Renal cortex interstitium (tissue), 11 donors: Measurements from ENCODE around the gene SMIM38. TPM values are rescaled to one million over a fixed set of nuclear protein-coding genes. Genes with fewer than 3 reads are reported as not detected.
"Not testable (repeated sequence)": the region's sequence is repeated elsewhere in the genome, so short reads cannot be mapped to it uniquely, and the experiment has no call there.

Source experiments
- DNase-seq, 11 donors: peaks; one replicate each; pipeline ENCODE4 v3.0.0-alpha.2; 2013; ENCODE audit warnings: low read depth in 9 of 11, low spot score in 4 of 11; ENCODE audit errors: extremely low read depth in 1 of 11
- polyA plus RNA-seq, 3 donors: library from polyadenylated mRNA; unstranded; fragments of 120-200 nt; gene quantifications; one replicate each; pipeline ENCODE4 v1.2.1, GENCODE V29; 2013; ENCODE audit not compliant: insufficient read length in 3 of 3

Gene SMIM38
- polyA plus RNA-seq, 3 donors, result 0.51 to 1.4 (median 0.60) TPM

DNA sequence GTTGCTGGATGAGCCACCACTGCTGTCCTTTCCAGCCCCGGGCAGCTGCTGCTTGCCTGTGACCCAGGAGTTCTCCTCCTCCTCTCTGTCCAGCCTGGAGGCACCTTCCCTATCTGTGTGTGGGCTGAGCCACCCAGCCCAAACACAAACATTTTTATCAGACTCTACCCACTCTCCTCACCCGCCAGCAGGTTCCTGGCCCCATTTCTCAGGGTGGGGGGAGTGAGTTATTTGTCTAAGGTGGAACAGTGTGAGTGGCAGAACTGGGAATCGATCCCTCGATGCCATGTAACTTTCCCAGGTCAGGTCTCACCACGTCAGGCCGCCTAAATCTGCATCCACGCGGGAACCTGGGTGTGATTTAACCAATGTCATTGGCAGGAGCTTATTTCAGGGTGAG lies 20.8 kb upstream of the SMIM38 start:
- DNase-seq, result no peak

DNA sequence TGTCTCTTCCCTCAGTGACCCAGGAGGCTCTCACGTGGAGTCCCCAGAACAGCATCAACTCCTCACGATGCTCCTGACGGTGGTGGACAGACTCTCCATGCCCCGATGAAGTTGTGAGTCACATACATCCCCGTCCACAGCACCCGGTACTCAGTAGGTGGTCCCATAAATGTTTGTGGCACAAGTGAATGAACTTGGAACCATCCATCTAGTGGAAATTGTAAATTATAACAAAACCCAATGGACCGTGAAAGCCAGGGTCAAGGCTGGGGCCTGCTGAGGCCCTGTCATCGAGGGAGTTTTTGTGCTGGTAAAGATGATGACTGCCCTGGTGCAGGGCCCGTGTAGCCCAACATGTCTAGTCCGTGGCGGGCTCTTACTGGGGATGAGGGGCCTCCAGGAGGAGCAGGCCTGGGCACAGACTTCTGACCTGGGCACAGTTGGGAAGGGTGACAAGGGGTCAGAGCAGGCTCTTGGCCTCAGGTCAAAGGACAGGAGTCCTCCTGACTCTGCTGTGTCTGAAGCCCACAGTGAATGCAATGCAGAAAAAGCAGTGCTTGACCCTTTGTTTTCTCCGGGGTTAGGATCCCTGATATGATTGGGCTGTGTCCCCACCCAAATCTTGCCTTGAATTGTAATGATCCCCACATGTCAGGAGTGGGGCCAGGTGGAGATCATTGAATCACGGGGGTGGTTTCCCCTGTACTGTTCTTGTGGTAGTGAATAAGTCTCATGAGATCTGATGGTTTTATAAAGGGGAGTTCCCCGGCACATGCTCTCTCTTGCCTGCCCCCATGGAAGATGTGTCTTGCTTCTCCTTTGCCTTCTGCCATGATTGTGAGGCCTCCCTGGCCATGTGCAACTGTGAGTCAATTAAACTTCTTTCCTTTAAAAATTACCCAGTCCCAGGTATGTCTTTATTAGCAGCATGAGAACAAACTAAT lies 20.0 kb upstream of the SMIM38 start:
- no peak for DNase-seq

DNA sequence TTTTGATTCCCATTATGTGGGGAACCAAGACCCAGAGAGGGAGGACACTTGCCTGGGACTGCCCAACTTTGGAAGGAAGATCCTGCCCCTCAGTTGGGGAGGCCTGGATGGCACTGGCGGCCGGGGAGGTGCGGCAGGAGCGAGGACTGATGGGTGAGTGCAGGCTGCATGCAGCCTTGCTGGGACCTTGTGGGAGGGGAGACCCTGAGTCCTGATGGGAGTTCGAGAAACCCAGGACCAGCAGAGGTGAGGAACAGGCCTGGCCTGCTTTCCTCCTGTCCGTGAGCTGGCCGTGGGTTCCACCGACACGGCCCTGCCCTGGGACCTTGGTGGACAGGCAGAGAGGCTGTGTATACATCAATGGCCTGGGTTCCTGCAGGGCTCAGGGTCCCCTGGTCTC lies 19.3 kb upstream of the SMIM38 start:
- DNase-seq, result no peak

DNA sequence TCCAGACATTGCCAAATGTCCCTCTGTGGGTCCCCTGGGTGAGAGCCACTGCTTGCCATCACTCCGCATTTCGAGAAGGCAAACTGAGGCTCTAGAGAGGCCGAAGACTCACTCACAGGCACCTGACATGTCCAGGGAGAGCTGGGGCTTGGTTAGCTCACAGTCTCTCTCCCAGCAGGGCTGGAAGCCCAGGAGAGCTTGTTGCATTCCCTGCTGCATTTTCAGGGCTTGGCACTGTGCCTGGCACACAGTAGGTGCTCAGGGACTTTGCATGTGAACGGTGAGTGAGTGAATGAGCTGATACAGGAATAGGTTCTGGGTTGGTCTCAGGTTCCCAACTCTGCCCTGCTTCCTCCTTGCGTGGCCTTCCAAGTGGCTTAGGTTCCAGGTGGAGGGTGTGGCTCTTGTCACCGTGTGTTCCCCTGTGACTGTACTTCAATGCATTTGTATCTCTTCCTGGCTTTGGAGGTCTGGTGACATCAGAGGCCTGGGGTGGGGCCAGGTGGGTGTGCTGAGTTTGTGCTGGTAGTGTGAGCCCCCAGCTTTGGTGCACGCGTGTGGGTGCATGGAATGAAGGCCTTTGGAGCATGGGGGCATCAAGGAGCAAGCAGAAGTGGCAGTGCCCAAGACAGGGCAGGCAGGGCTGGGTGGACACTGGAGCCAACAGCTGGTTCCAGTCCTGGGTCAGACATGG lies 18.4 kb upstream of the SMIM38 start:
- DNase-seq, result no peak

DNA sequence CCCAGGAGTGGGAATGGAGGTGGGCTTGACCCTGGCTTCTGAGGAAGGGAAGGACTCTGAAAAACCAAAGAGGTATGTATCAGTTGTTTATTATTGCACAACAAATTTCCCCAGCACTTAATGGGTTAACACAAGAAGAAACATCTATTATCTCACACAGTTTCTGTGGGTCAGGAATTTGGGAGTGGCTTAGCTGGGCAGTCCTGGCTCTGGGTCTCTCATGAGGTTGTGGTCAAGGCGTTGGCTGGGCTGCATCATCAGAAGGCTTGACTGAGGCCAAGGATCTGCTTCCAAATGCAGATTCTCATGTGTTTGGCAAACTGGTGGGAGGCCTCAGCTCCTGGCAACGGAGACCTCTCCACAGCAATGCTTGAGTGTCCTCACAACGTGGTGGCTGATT lies 17.5 kb upstream of the SMIM38 start:
- no peak for DNase-seq

DNA sequence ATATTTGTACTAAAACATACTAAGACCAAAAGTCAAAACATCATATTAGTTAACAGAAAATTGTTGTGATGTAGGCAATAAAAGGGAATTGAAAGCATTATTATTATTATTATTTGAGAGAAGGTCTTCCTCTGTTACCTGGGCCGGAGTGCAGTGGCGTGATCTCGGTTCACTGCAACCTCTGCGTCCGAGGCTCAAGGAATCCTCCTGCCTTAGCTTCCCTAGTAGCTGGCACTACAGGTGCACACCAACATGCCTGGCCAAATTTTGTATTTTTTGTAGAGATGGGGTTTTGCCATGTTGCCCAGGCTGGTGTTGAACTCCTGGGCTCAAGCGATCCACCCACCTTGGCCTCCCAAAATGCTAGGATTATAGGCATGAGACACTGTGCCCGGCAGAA lies 15.6 kb upstream of the SMIM38 start:
- DNase-seq, result not testable (repeated sequence)

DNA sequence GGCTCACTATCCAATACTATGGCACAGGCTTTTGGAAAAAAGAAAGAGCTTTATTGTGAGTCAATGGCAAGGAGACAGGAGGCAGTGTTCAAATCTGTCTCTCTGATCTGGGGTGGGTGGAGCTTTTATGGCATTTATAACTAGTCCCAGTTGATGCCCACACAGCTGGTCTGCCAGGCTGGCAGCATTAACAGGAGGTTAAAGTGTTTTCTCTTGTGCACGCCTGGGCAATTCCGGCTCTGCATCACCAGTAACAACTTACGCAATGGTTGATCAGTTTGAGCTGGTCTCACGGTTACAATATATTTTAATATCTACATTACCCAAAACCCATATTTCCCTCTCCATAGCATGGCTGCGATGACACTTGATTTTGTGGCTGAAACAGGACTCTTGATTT lies 15.1 kb upstream of the SMIM38 start:
- no peak for DNase-seq

DNA sequence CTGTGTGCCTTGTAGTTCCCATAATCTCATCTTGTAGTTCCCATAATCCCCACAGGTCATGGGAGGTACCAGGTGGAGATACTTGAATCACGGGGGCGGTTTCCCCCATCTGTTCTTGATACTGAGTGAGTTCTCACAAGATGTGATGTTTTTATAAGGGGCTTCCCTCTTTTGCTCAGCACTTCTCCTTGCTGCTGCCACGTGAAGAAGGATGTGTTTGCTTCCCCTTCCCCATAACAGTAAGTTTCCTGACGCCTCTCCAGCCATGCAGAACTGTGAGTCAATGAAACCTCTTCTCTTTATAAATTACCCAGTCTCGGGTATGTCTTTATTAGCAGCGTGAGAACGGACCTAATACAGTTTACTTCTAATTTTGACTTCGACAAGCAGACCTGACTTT lies 14.0 kb upstream of the SMIM38 start:
- DNase-seq, result no peak

DNA sequence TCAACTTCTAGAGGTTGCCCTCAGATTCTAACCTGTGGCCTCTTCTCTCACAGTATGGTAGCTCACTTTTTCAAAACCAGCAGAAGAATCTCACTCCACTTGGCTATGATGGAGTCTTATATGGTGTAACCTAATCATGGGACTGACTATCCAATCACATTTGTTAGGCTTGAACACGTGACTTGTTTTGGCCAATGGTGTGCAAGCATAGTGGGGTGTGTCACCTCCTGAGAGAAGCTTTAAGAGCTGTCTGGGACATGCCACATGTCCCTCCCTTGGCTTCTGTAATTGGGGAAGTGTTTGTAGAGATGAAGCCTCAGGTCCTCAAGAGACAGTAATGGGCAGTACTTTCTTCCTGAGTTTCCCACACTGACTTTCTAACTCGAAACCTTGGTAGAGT lies 12.8 kb upstream of the SMIM38 start:
- DNase-seq, result no peak

DNA sequence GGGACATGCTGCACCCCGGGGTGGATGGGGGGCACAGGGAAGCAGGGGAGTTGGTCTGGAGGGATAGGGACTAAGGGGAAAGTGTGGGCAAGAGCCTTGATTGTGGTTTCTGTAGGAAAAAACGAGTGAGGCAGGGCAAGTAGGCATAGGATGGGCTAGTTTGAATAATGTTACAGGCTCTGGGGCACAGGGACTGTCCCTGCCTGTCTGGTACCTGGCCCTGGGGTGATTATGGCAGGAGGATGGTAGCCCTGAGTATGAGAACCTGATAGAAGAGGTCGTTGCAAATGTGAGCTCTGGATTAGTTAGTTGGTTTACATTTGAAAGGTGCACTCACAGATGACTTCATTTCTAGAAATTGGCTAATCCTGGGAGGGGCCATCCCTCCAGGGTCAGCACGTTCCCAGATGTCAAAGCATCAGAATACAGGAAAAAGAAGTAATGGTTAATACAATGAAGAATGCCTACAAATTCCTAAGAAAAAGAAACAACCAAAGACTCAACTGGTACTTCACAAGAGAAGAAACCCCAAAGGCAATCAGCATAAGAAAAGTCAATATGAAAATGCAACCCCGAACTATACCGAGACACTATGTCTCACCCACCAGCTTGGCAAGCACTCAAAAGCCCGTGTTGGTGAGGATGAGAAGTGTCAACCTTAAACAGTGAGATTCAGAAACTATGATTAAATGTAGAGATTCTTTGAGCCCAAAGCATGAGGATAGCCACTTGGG lies 11.3 kb upstream of the SMIM38 start:
- no peak for DNase-seq

DNA sequence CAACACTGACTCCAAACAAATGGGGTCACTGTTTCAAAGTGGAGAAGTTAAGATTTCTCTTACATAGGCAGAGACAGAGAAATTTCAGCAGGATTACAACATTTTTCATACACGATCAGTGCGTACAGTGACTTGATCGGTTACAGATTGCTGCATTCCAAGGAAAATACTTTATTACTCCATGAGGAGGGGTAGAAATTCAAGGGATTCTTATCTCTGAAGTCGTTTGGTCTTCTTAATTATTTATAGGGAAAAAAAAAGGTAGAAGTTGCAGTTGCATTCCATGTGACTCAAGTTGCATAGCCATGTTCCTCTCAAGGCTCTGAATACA lies 10.7 kb upstream of the SMIM38 start:
- DNase-seq, result no peak

DNA sequence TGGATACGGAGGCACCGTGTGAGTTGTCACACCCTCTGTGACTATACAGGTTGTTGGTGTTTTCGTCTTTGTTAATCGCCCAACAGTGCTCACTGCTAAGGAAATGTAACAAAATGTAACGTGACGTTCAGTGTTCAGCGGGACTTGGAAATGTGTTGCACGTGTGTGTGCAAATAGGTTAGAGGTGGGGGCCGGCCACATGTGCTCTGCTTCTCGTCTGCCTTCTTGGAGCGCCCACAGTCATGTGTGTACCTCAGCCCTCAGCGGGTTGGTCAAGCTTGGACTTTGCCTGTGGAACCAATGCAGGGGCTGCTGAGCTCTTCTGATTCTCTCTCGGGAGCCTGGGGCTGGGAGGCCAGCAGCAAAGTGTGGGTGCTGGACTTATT lies 7.4 kb upstream of the SMIM38 start:
- no peak for DNase-seq

DNA sequence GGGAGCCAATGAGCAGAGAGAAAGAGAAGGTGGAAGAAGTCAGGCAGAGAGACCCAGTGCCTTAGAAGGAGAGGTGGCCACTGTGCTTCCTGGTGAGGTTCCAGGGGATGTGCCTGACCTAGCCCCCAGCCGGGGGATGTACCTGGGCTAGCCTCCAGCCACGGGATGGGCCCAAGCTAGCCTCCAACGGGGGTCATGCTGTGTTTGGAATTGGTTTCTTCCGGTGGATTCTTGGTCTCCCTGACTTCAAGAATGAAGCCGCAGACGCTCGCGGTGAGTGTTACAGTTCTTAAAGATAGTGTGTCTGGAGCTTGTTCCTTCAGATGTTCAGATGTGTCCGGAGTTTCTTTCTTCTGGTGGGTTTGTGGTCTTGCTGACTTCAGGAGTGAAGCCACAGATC lies 6.9 kb upstream of the SMIM38 start:
- no peak for DNase-seq

DNA sequence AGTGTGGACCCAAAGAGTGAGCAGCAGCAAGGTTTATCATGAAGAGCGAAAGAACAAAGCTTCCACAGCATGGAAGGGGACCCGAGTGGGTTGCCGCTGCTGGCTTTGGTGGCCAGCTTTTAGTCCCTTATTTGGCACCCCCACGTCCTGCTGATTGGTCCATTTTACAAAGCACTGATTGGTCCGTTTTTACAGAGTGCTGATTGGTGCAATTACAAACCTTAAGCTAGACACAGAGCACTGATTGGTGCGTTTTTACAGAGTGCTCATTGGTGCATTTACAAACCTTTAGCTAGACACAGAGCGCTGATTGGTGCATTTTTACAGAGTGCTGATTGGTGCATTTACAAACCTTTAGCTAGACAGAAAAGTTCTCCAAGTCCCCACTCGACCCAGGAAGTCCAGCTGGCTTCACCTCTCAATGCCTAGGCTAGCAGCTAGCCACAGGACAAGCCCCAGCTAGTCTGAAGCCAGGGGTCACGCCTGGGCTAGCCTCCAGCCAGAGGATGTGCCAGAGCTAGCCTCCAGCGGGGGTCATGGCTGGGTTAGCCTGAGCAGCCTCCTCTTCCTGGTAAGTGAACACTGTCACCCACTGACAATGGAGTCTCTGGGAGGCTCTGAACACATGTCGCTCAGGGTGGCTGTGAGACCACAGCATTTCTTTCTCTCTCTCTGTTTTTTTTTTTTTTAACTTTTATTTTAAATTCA lies 6.2 kb upstream of the SMIM38 start:
- DNase-seq, result not testable (repeated sequence)

DNA sequence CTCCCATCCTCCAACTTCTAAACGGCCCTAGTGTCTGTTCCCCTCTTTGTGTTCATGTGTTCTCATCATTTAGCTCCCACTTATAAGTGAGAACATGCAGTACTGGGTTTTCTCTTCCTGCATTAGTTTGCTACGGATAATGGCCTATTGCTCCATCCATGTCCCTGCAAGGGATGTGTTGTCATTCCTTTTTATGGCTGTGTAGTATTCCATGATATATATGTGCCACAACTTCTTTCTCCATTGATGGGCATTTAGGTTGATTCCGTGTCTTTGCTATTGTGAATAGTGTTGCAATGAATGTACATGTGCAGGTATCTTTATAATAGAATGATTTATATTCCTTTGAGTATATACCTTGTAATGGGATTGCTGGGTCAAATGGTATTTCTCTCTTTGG lies 5.6 kb upstream of the SMIM38 start:
- DNase-seq, result no peak

DNA sequence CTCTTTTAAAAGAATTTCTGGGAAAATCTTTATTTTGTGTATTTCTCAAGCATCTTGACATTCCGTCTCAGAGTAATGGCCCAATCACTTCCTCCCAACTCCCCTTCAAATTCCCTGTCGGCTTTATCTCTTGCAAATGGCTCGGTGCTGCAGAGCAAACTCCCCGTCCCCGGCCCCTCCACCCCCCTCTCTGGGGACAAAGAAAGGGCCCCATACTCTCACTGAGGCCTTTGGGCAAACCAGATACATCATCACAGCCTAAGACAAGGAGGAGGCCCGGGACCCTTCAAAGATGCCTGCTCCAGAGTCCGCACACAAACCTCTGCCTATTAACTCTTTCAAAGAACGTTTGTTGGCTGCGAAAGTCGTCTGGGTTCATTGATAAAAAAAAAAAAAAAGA lies 3.9 kb upstream of the SMIM38 start:
- DNase-seq, result no peak

DNA sequence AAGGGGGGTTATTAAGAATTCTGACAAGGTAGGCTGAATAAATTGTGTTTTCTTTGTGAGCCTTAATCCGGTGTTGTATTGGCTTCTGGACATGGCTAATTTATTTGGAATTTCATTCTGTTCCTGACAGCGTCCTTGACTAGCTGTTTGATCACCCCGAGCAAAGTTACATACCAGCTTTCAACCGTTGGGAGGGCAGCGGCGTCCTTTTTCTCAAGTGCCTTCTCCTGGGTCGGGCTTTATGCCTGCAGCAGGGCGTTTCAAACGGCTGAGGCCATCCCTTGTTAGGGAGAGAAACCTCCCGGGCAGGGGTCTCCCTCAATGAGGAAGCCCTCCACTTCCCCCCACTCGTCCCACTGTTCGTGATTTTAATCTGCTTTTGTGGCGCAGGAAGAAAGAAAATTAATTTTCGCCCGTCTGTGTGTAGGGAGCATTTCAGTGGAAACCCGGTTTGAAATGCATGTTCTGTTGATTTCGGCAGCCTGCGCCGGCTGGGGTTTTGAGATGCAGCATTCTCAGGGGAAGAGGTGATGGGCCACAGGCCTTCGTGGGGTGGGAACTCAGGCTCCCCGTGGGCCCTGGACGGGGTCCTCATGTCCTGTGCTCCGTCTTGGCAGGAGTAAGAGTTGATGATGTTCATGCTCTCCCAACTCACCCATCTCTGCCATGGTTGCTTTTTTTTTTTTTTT lies 2.9 kb upstream of the SMIM38 start:
- DNase-seq, result no peak

DNA sequence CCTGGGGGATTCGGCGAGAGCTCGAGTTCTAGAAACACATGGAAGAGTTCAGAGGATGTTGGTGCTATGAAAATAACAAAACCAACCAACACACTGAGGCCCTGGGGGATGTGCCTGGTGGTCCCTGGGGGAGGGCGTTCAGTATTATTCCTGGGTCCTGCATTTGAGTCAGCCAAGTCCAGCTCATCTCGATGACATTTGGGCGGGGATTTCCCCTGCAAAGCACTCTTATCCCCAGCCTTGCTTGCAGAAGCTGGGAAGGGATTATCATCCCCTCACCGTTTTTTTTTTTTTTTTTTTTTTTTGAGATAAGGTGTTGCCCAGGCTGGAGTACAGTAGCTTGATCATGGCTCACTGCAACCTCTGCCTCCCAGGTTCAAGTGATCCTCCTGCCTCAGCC lies 2.1 kb upstream of the SMIM38 start:
- no peak for DNase-seq
